HepG2 (cell line): ENCODE measurements around the gene COQ10B. TPM values are rescaled to one million over a fixed set of nuclear protein-coding genes. Genes with fewer than 3 reads are reported as not detected.

Experiments
- ARNTL ChIP-seq: sonication (generic); formaldehyde crosslinking; IDR thresholded peaks from 2 replicates; pipeline ENCODE4 v1.4.0; 2020; ENCODE audit warnings: mild to moderate bottlenecking, missing genetic modification reagents
- ATF6 ChIP-seq: sonication (generic); formaldehyde crosslinking; conservative IDR thresholded peaks from 2 replicates; pipeline ENCODE4 v1.4.0; 2020; ENCODE audit warnings: missing genetic modification reagents
- JUN ChIP-seq: sonication (generic); formaldehyde crosslinking; IDR thresholded peaks from 2 replicates; pipeline ENCODE4 v1.4.0; 2020; ENCODE audit warnings: mild to moderate bottlenecking, missing genetic modification reagents
- KAT2B ChIP-seq: fragments of 150-350 bp; IDR thresholded peaks from 2 replicates; pipeline ENCODE4 v1.6.1; 2014; ENCODE audit warnings: low read depth, low read length, borderline replicate concordance
- MZF1 ChIP-seq: sonication (generic); formaldehyde crosslinking; IDR thresholded peaks from 2 replicates; pipeline ENCODE4 v1.8.1; 2023; ENCODE audit warnings: mild to moderate bottlenecking, missing genetic modification reagents, borderline replicate concordance
- THAP9 ChIP-seq: sonication (generic); formaldehyde crosslinking; IDR thresholded peaks from 2 replicates; pipeline ENCODE4; 2020; ENCODE audit warnings: missing genetic modification reagents, mild to moderate bottlenecking, borderline replicate concordance
- TOPORS ChIP-seq: sonication (generic); formaldehyde crosslinking; IDR thresholded peaks from 2 replicates; pipeline ENCODE4 v1.8.0; 2023; ENCODE audit warnings: mild to moderate bottlenecking, missing genetic modification reagents
- TRAFD1 ChIP-seq: sonication (generic); formaldehyde crosslinking; IDR thresholded peaks from 2 replicates; pipeline ENCODE4 v1.5.1; 2020; ENCODE audit warnings: missing genetic modification reagents, mild to moderate bottlenecking, borderline replicate concordance
- ZBTB8A ChIP-seq: sonication (generic); formaldehyde crosslinking; IDR thresholded peaks from 2 replicates; pipeline ENCODE4 v1.4.0; 2020; ENCODE audit warnings: mild to moderate bottlenecking, low read depth, missing genetic modification reagents, borderline replicate concordance
- ZNF225 ChIP-seq: sonication (generic); formaldehyde crosslinking; IDR thresholded peaks from 2 replicates; pipeline ENCODE4 v1.4.0; 2020; ENCODE audit warnings: mild to moderate bottlenecking, missing genetic modification reagents
- ZNF407 ChIP-seq: sonication (generic); formaldehyde crosslinking; IDR thresholded peaks from one replicate; pipeline ENCODE4 v1.5.1; 2020; ENCODE audit warnings: mild to moderate bottlenecking, missing genetic modification reagents; ENCODE audit errors: not compliant biosample characterization
- polyA plus RNA-seq, 8 experiments: library from polyadenylated mRNA; depleted of rRNA in 3 of 8; stranded (reverse) in 7 of 8; unstranded in 1 of 8; fragments of >200 nt; fragmentation: Illumina TruSeq in 4 of 8; extraction: Trizol in 4 of 8; gene quantifications; 2 replicates each; pipeline versions ENCODE4 v1.2.1 to v1.2.3, GENCODE V29; 2011 to 2016; ENCODE audit warnings: low read depth in 4 of 8, missing spikeins in 1 of 8, mixed read lengths in 1 of 8; ENCODE audit not compliant: insufficient read depth in 1 of 8
- total RNA-seq, 5 experiments: library from RNA; depleted of rRNA; stranded (reverse); fragments of >200 nt; fragmentation: Illumina TruSeq; extraction: Trizol; gene quantifications; 2 replicates each; pipeline ENCODE4 v1.2.3, GENCODE V29; 2016; ENCODE audit warnings: low read depth in 1 of 5

The COQ10B gene
- total and polyA plus RNA-seq, 2 of the 13 experiments (the other 11 are each of a cell fraction or from before 2014, with no cell fraction given) = 4.6 to 34.9 TPM

- TF ChIP-seq MZF1 = no peak
- no peak for TF ChIP-seq ZBTB8A (CRISPR knock-in tag)
- TF ChIP-seq ZNF225 = peak; percentile 56; the same call in 1 of the 2 replicates
- TF ChIP-seq JUN (CRISPR knock-in tag) = peak; percentile 12
- TF ChIP-seq KAT2B = no peak
- TF ChIP-seq THAP9 = peak; percentile 99
- TF ChIP-seq ARNTL (CRISPR knock-in tag) = peak; percentile 97
- peak; percentile 74 for TF ChIP-seq ZNF407
- no peak for TF ChIP-seq TOPORS (CRISPR knock-in tag)
- TF ChIP-seq ATF6 = peak; percentile 84; the same call in 1 of the 2 replicates
- 0 out of 2 replicates have a peak, but pooled peaks have one; percentile 47 for TF ChIP-seq TRAFD1 (CRISPR knock-in tag)
These were observed 18.5 kb upstream of the COQ10B start, which contains the start of gene SF3B1 (continued) for GRCh38 chr2:197434541-197435513.
